Small intestine (tissue), 7 donors: ENCODE results near the gene ITPR2. TPM values are rescaled to one million over a fixed set of nuclear protein-coding genes. Genes with fewer than 3 reads are reported as not detected.

Source experiments
- DNase-seq, 2 donors: peaks; one replicate each; pipeline versions ENCODE4 v3.0.0 to v3.0.0-alpha.2; 2013
- FAIRE-seq: peaks from 2 replicates; lab custom pipeline; 2012; peaks lifted over from hg19 to GRCh38; lab: Jason Lieb, UNC
- H3K27ac ChIP-seq, 3 donors: one replicate each; pipeline ENCODE4 v1.5.1; 2013; ENCODE audit warnings: low read length in 2 of 3, mild to moderate bottlenecking in 2 of 3, control low read depth in 1 of 3, inconsistent platforms in 1 of 3, low read depth in 1 of 3, moderate library complexity in 1 of 3
- H3K27me3 ChIP-seq, 3 donors: one replicate each; pipeline ENCODE4 v1.6.1; 2013; ENCODE audit warnings: low read length in 3 of 3, inconsistent platforms in 1 of 3; ENCODE audit not compliant: control insufficient read depth in 3 of 3, insufficient read depth in 3 of 3
- H3K36me3 ChIP-seq, 3 donors: one replicate each; pipeline ENCODE4 v1.6.1; 2013; ENCODE audit warnings: low read length in 3 of 3, inconsistent platforms in 1 of 3, low read depth in 1 of 3, mild to moderate bottlenecking in 1 of 3, moderate library complexity in 1 of 3; ENCODE audit not compliant: control insufficient read depth in 3 of 3, insufficient read depth in 2 of 3
- H3K4me1 ChIP-seq, 3 donors: one replicate each; pipeline ENCODE4 v1.6.1; 2013; ENCODE audit warnings: low read length in 2 of 3, inconsistent platforms in 1 of 3, low read depth in 1 of 3, mild to moderate bottlenecking in 1 of 3, moderate library complexity in 1 of 3; ENCODE audit not compliant: control insufficient read depth in 3 of 3, insufficient read depth in 2 of 3
- H3K4me3 ChIP-seq, 3 donors: one replicate each; pipeline ENCODE4 v1.5.1; 2013; ENCODE audit warnings: low read length in 3 of 3, control low read depth in 1 of 3, inconsistent platforms in 1 of 3, low read depth in 1 of 3, mild to moderate bottlenecking in 1 of 3, moderate library complexity in 1 of 3
- H3K9me3 ChIP-seq, 2 donors: one replicate each; pipeline ENCODE4 v1.6.1; 2013; ENCODE audit warnings: low read depth in 1 of 2, low read length in 1 of 2; ENCODE audit not compliant: control insufficient read depth in 2 of 2, insufficient read depth in 1 of 2
- WGBS, 3 donors: extraction: QIAGEN DNeasy Blood & Tissue Kit; methylation state at CpG; one replicate each; pipeline ENCODE4 v1.1.7; 2013; 5-methylcytosine and 5-hydroxymethylcytosine counted together
- polyA plus RNA-seq, 4 donors: library from polyadenylated mRNA; stranded (reverse) in 3 of 4; unstranded in 1 of 4; fragments of 200-250 nt in 3 of 4; fragments of 120-200 nt in 1 of 4; gene quantifications; one replicate each; pipeline versions ENCODE4 v1.2.1 to v1.2.3, GENCODE V29; 2013
- donor health status: healthy with polysubstance abuse.
- donor health status: control.
- donor health status: control.
- donor health status: Bipolar disorder and iron deficiency.
- donor health status: healthy.

ITPR2 gene
- polyA plus RNA-seq, 4 donors = 2.2 to 9.2 (median 4.4) TPM

- no peaks in the 10 kb centered on the region for H3K27me3 ChIP-seq
- H3K4me3 ChIP-seq = no peak overlapping the region
- DNase-seq = no peak
- WGBS, 3 donors = 84 to 93% (median 84%) methylated on average over 4 of the region's 4 CpGs
- H3K27ac ChIP-seq = no peak overlapping the region
- FAIRE-seq = no peak
- H3K36me3 ChIP-seq = peaks cover 0 to 14% (median 4%) of the 10 kb centered on the region in 3 donors
- no peaks in the 10 kb centered on the region for H3K4me1 ChIP-seq
- H3K9me3 ChIP-seq = peaks cover 0 to 2% of the 10 kb centered on the region in 2 donors
Measured at GRCh38 chr12:26554332-26554731, 278.7 kb downstream of the ITPR2 start.

GRCh38 chr12:26551385-26551784 lies 281.6 kb downstream of the ITPR2 start:
- Histone ChIP-seq H3K9me3 (no peaks in the 10 kb centered on the region), H3K36me3 (peaks cover 0 to 11% (median 2%) of the 10 kb centered on the region in 3 donors), H3K27ac (no peak overlapping the region), H3K4me1 (no peaks in the 10 kb centered on the region), H3K4me3 (no peak overlapping the region), H3K27me3 (no peaks in the 10 kb centered on the region)
- 83 to 92% (median 89%) methylated on average over 3 of the region's 3 CpGs for WGBS, 3 donors
- FAIRE-seq (no peak), DNase-seq (no peak)

- Histone ChIP-seq H3K4me1 (no peaks in the 10 kb centered on the region), H3K36me3 (no peaks in the 10 kb centered on the region), H3K9me3 (peaks cover 0 to 7% of the 10 kb centered on the region in 2 donors), H3K27ac (no peak overlapping the region), H3K27me3 (no peaks in the 10 kb centered on the region), H3K4me3 (no peak overlapping the region)
- 95 to 96% (median 96%) methylated on average over 2 of the region's 2 CpGs for WGBS, 3 donors
- FAIRE-seq (no peak), DNase-seq (no peak)
Measured at GRCh38 chr12:26548227-26548626, 284.8 kb downstream of the ITPR2 start.

- H3K27me3 ChIP-seq = no peaks in the 10 kb centered on the region
- DNase-seq (no peak), FAIRE-seq (no peak)
- no peak overlapping the region for H3K27ac ChIP-seq
- H3K4me3 ChIP-seq = no peak overlapping the region
- H3K36me3 ChIP-seq = no peaks in the 10 kb centered on the region
- H3K9me3 ChIP-seq = peaks cover 0 to 7% of the 10 kb centered on the region in 2 donors
- WGBS, 3 donors = 89 to 93% (median 91%) methylated on average over 3 of the region's 3 CpGs
- no peaks in the 10 kb centered on the region for H3K4me1 ChIP-seq
Measured at GRCh38 chr12:26546535-26547314, 286.3 kb downstream of the ITPR2 start.

GRCh38 chr12:26539131-26539530 lies 293.9 kb downstream of the ITPR2 start:
- DNase-seq (peak; percentile 29 to 55), FAIRE-seq (no peak)
- Histone ChIP-seq H3K27ac (peak overlapping the region in 1 of 3 donors; percentile 49), H3K4me3 (no peak overlapping the region), H3K4me1 (peaks cover 0 to 4% (median 0%) of the 10 kb centered on the region in 3 donors), H3K27me3 (no peaks in the 10 kb centered on the region), H3K36me3 (peaks cover 0 to 2% (median 0%) of the 10 kb centered on the region in 3 donors), H3K9me3 (no peaks in the 10 kb centered on the region)
- WGBS, 3 donors = 93 to 95% (median 94%) methylated on average over 4 of the region's 4 CpGs

- FAIRE-seq = no peak
Measured at GRCh38 chr12:26537651-26538050, 295.3 kb downstream of the ITPR2 start.

GRCh38 chr12:26537126-26537525 lies 295.9 kb downstream of the ITPR2 start:
- no peak for FAIRE-seq
- DNase-seq = no peak
- no peaks in the 10 kb centered on the region for H3K9me3 ChIP-seq
- peaks cover 0 to 4% (median 0%) of the 10 kb centered on the region in 3 donors for H3K4me1 ChIP-seq
- no peak overlapping the region for H3K4me3 ChIP-seq
- WGBS, 3 donors = 96 to 98% (median 97%) methylated on average over 2 of the region's 2 CpGs
- no peaks in the 10 kb centered on the region for H3K27me3 ChIP-seq
- peaks cover 0 to 2% (median 0%) of the 10 kb centered on the region in 3 donors for H3K36me3 ChIP-seq
- no peak overlapping the region for H3K27ac ChIP-seq

More at GRCh38 chr12:26537651-26538050, 295.3 kb downstream of the ITPR2 start:
- Histone ChIP-seq H3K36me3 (peaks cover 0 to 2% (median 0%) of the 10 kb centered on the region in 3 donors), H3K9me3 (no peaks in the 10 kb centered on the region), H3K27ac (no peak overlapping the region), H3K4me1 (peaks cover 0 to 4% (median 0%) of the 10 kb centered on the region in 3 donors), H3K4me3 (no peak overlapping the region), H3K27me3 (no peaks in the 10 kb centered on the region)
- no peak for DNase-seq
- 93 to 98% (median 97%) methylated on average over 3 of the region's 3 CpGs for WGBS, 3 donors

GRCh38 chr12:26535826-26536225 lies 297.2 kb downstream of the ITPR2 start:
- Histone ChIP-seq H3K4me3 (no peak overlapping the region), H3K36me3 (peaks cover 0 to 2% (median 0%) of the 10 kb centered on the region in 3 donors), H3K27ac (no peak overlapping the region), H3K4me1 (peaks cover 0 to 4% (median 0%) of the 10 kb centered on the region in 3 donors), H3K9me3 (no peaks in the 10 kb centered on the region), H3K27me3 (no peaks in the 10 kb centered on the region)
- FAIRE-seq (no peak), DNase-seq (no peak)
- WGBS, 3 donors = 80 to 95% (median 91%) methylated on average over 4 of the region's 4 CpGs
